ENCODE data around the gene HPS1. TPM values are rescaled to one million over a fixed set of nuclear protein-coding genes. Genes with fewer than 3 reads are reported as not detected.

Gene HPS1
- total RNA-seq, 1 experiment from 2014 or later: 146 TPM

Small RNAs within 50 kb of the gene (microRNA-seq; reads per million reads assigned to microRNA genes)
- gene MIR1287 (ENCODE audit: unreplicated experiment) (10.8 reads per million, percentile 31 among the genes with 10 or more reads in this experiment), gene MIR4685 (ENCODE audit: unreplicated experiment) (5.4 reads per million, percentile 15 among the genes with 10 or more reads in this experiment)

Other genes with a start within 250 kb of the HPS1 start
- 17.7 TPM for gene LOXL4, start 178.7 kb downstream of the HPS1 start, total RNA-seq (2021; ENCODE audit: unreplicated experiment)
- 2.3 TPM for gene PYROXD2, start 31.8 kb downstream of the HPS1 start, total RNA-seq (2021; ENCODE audit: unreplicated experiment)

Measured in Panc1 (cell line).